A549 (cell line): ENCODE data around the gene SOS2. TPM values are rescaled to one million over a fixed set of nuclear protein-coding genes. Genes with fewer than 3 reads are reported as not detected.

Experiments
- ATAC-seq, 2 experiments: fragments of 200-7000 bp in 1 of 2; fragments of >200 bp in 1 of 2; cut with Nextera tagmentation in 1 of 2; cut with Tn5 transposase in 1 of 2; 3 replicates each; pipeline versions ENCODE4 v1.8.0 to v1.9.1; 2018 to 2020; ENCODE audit warnings: mild to moderate bottlenecking in 1 of 2, moderate library complexity in 1 of 2
- CTCF ChIA-PET: fragments of 300-600 bp; sonication (Branson Sonifier 250); formaldehyde crosslinking; extraction: SDS; loops from one replicate; lab custom pipeline; 2021; ENCODE audit warnings: antibody characterized with exemption, inconsistent platforms; lab: Yijun Ruan, JAX
- POLR2A ChIA-PET: fragments of 350-600 bp; formaldehyde crosslinking; extraction: SDS; loops from one replicate; lab custom pipeline; 2021; ENCODE audit warnings: antibody characterized with exemption, inconsistent platforms; lab: Yijun Ruan, JAX
- DNase-seq, 2 experiments: peaks; one replicate each; pipeline versions ENCODE4 v3.0.0 to v3.0.0-alpha.2; 2011 to 2016; ENCODE audit warnings: low read depth in 1 of 2, low spot score in 1 of 2
- FAIRE-seq: peaks from 2 replicates; lab custom pipeline; 2011; peaks lifted over from hg19 to GRCh38; lab: Jason Lieb, UNC
- H3K27ac ChIP-seq, 2 experiments: fragments of >200 bp; sonication (Bioruptor Twin); formaldehyde crosslinking; 3 replicates each; pipeline ENCODE4 v1.5.1; 2016 to 2017
- H3K4me1 ChIP-seq: fragments of >200 bp; sonication (Bioruptor Twin); formaldehyde crosslinking; 3 replicates; pipeline ENCODE4 v1.6.1; 2016
- H3K4me2 ChIP-seq: fragments of >200 bp; sonication (Bioruptor Twin); formaldehyde crosslinking; 3 replicates; pipeline ENCODE4 v1.6.1; 2016
- H3K4me3 ChIP-seq: fragments of >200 bp; sonication (Bioruptor Twin); formaldehyde crosslinking; 3 replicates; pipeline ENCODE4 v1.5.1; 2016
- H3K9me3 ChIP-seq: fragments of >200 bp; sonication (Bioruptor Twin); formaldehyde crosslinking; 3 replicates; pipeline ENCODE4 v1.6.1; 2016
- BHLHE40 ChIP-seq: IDR thresholded peaks from 2 replicates; pipeline ENCODE4 v1.6.1; 2012; ENCODE audit warnings: low read depth, low read length, inconsistent platforms
- CBX2 ChIP-seq: fragments of 200-600 bp; sonication (generic); IDR thresholded peaks from 2 replicates; pipeline ENCODE4 v1.6.1; 2016; ENCODE audit warnings: low read depth, mild to moderate bottlenecking, borderline replicate concordance
- EHF ChIP-seq: fragments of 250-450 bp; sonication (Bioruptor Pico); IDR thresholded peaks from 2 replicates; pipeline ENCODE4 v1.5.0; 2020; ENCODE audit warnings: mild to moderate bottlenecking
- EP300 ChIP-seq, 2 experiments: fragments of >200 bp; sonication (Bioruptor Twin); formaldehyde crosslinking; IDR thresholded peaks; 2 replicates in 1 of 2; 3 replicates in 1 of 2; pipeline ENCODE4 v1.6.1; 2016 to 2017
- ESRRA ChIP-seq: fragments of 150-350 bp; IDR thresholded peaks from 2 replicates; pipeline ENCODE4 v1.6.1; 2014; ENCODE audit warnings: mild to moderate bottlenecking, low read length, borderline replicate concordance
- FOSL2 ChIP-seq, 2 experiments: fragments of 450-650 bp in 1 of 2; fragments of >200 bp in 1 of 2; sonication (Bioruptor Twin) in 1 of 2; formaldehyde crosslinking; IDR thresholded peaks; 2 replicates each; pipeline versions ENCODE4 v1.5.0 to v1.6.1; 2016 to 2020; ENCODE audit warnings: mild to moderate bottlenecking in 1 of 2, moderate library complexity in 1 of 2
- FOXS1 ChIP-seq: fragments of 250-450 bp; sonication (Bioruptor Pico); IDR thresholded peaks from 2 replicates; pipeline ENCODE4 v1.5.0; 2020; ENCODE audit warnings: mild to moderate bottlenecking, moderate library complexity
- GATA3 ChIP-seq: IDR thresholded peaks from 2 replicates; pipeline ENCODE4 v1.6.1; 2012; ENCODE audit warnings: borderline replicate concordance
- HEYL ChIP-seq: fragments of 250-450 bp; sonication (Bioruptor Pico); IDR thresholded peaks from 2 replicates; pipeline ENCODE4 v1.8.0; 2021; ENCODE audit warnings: mild to moderate bottlenecking, moderate library complexity
- HOXB5 ChIP-seq: fragments of 250-450 bp; sonication (Bioruptor Pico); IDR thresholded peaks from 2 replicates; pipeline ENCODE4 v1.5.0; 2020; ENCODE audit warnings: mild to moderate bottlenecking, moderate library complexity
- JUNB ChIP-seq: fragments of >200 bp; sonication (Bioruptor Twin); formaldehyde crosslinking; IDR thresholded peaks from 2 replicates; pipeline ENCODE4 v1.6.1; 2016
- MAFK ChIP-seq: fragments of 450-650 bp; IDR thresholded peaks from 2 replicates; pipeline ENCODE4 v1.6.1; 2014; ENCODE audit not compliant: partially characterized antibody
- MYC ChIP-seq: IDR thresholded peaks from 2 replicates; pipeline ENCODE4 v1.6.1; 2012; ENCODE audit warnings: mild to moderate bottlenecking, inconsistent platforms, low read length, improper control_type of control experiment, borderline replicate concordance
- NR3C1 ChIP-seq: fragments of >200 bp; sonication (Bioruptor Twin); formaldehyde crosslinking; IDR thresholded peaks from 3 replicates; pipeline ENCODE4 v1.6.1; 2017
- PHF8 ChIP-seq: fragments of 200-600 bp; sonication (generic); IDR thresholded peaks from 2 replicates; pipeline ENCODE4 v1.6.1; 2016; ENCODE audit warnings: low read depth, mild to moderate bottlenecking, antibody characterized with exemption, moderate library complexity, borderline replicate concordance
- RCOR1 ChIP-seq: fragments of 150-350 bp; IDR thresholded peaks from 2 replicates; pipeline ENCODE4 v1.6.1; 2014; ENCODE audit warnings: antibody characterized with exemption, low read length, low read depth
- RFX5 ChIP-seq: fragments of 450-650 bp; IDR thresholded peaks from 2 replicates; pipeline ENCODE4 v1.7.1; 2014; ENCODE audit warnings: antibody characterized with exemption, mild to moderate bottlenecking, moderate library complexity
- RNF2 ChIP-seq: fragments of 200-600 bp; sonication (generic); IDR thresholded peaks from 2 replicates; pipeline ENCODE4 v1.6.1; 2016; ENCODE audit warnings: low read depth, mild to moderate bottlenecking, antibody characterized with exemption, moderate library complexity, borderline replicate concordance
- SMC3 ChIP-seq: fragments of >200 bp; sonication (Bioruptor Twin); formaldehyde crosslinking; IDR thresholded peaks from 3 replicates; pipeline ENCODE4 v1.6.1; 2018; ENCODE audit warnings: inconsistent platforms
- ZFP36 ChIP-seq: fragments of 450-650 bp; IDR thresholded peaks from 2 replicates; pipeline ENCODE4 v1.6.1; 2014; ENCODE audit warnings: borderline replicate concordance; ENCODE audit not compliant: partially characterized antibody
- ZNF302 ChIP-seq: fragments of 250-450 bp; sonication (Bioruptor Pico); IDR thresholded peaks from 2 replicates; pipeline ENCODE4 v1.9.0; 2021; ENCODE audit warnings: inconsistent platforms, mild to moderate bottlenecking, moderate library complexity
- ZSCAN20 ChIP-seq: fragments of 250-450 bp; sonication (Bioruptor Pico); IDR thresholded peaks from 2 replicates; pipeline ENCODE4 v1.8.0; 2022; ENCODE audit warnings: mild to moderate bottlenecking, moderate library complexity
- WGBS: methylation state at CpG from one replicate; pipeline ENCODE4 v1.1.6; 2017; ENCODE audit errors: missing lambda C conversion rate; 5-methylcytosine and 5-hydroxymethylcytosine counted together
- polyA plus RNA-seq, 4 experiments: library from polyadenylated mRNA; depleted of rRNA in 3 of 4; stranded (reverse); fragments of >200 nt; fragmentation: RNase III in 1 of 4; extraction: RNeasy Plus Mini Kit Qiagen cat#74134 plus additional on column Dnase treatment in 1 of 4; gene quantifications; 2 replicates in 3 of 4; 3 replicates in 1 of 4; pipeline ENCODE4 v1.2.3, GENCODE V29; 2011 to 2017
- TF ChIP-seq, protein P1 (sequence below): IDR thresholded peaks from 2 replicates; pipeline ENCODE4 v1.6.1; 2012
- TF ChIP-seq, protein P2 (sequence below): fragments of 200-600 bp; sonication (generic); IDR thresholded peaks from 2 replicates; pipeline ENCODE4 v1.6.1; 2016; ENCODE audit warnings: antibody characterized with exemption, mild to moderate bottlenecking, moderate library complexity
- TF ChIP-seq, protein P3 (sequence below): IDR thresholded peaks from 2 replicates; pipeline ENCODE4 v1.6.1; 2012
- TF ChIP-seq, protein P4 (sequence below): fragments of 450-650 bp; IDR thresholded peaks from 2 replicates; pipeline ENCODE4 v1.6.1; 2014; ENCODE audit warnings: antibody characterized with exemption
- TF ChIP-seq, protein P5 (sequence below): fragments of 250-450 bp; sonication (Bioruptor Pico); IDR thresholded peaks from 2 replicates; pipeline ENCODE4 v1.5.0; 2021; ENCODE audit warnings: mild to moderate bottlenecking, moderate library complexity, borderline replicate concordance
- TF ChIP-seq, protein P6 (sequence below): fragments of >200 bp; sonication (Bioruptor Twin); formaldehyde crosslinking; IDR thresholded peaks from 3 replicates; pipeline ENCODE4 v1.6.1; 2016

Gene SOS2
- polyA plus RNA-seq, 2 of the 4 experiments (the other 2 are of a cell fraction), result 9.6 to 23.0 TPM

DNA sequence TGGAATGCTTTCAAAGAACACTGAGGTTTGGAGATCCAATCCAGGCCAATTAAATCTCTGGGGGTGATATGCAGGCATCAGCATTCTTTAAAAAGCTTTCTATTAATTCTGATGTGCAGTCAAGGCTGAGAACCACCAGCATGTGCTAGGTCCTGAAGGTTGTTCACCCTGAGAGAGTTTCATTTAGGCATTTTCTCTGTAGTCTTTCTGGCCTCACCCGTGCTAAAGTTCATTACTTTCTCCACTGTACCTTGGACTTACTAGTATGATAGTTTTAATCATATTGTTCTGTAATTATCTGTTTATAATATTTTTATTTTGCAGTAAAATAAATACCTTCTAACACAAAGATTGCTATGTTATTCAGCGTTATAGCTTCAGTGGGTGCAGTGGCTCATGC is 32.9 kb downstream of the SOS2 start:
- POLR2A ChIA-PET, result no interaction called here
- no peak for DNase-seq
- ATAC-seq, result no peak
- Histone ChIP-seq H3K27ac (no peak overlapping the region), H3K9me3 (no peaks in the 10 kb centered on the region), H3K4me2 (no peak overlapping the region), H3K4me3 (no peak overlapping the region)
- no peak for FAIRE-seq
- CTCF ChIA-PET, result interaction anchor here (0.5 to 1.0 kb wide), 2 partner anchors 14 to 66 kb away, joined by 3 to 4 read pairs; no protein-coding TSS in a partner anchor
- WGBS, result 91% methylated on average over 2 of the region's 2 CpGs
- no peak for TF ChIP-seq EHF (CRISPR knock-in tag)
- TF ChIP-seq, protein P1, sequence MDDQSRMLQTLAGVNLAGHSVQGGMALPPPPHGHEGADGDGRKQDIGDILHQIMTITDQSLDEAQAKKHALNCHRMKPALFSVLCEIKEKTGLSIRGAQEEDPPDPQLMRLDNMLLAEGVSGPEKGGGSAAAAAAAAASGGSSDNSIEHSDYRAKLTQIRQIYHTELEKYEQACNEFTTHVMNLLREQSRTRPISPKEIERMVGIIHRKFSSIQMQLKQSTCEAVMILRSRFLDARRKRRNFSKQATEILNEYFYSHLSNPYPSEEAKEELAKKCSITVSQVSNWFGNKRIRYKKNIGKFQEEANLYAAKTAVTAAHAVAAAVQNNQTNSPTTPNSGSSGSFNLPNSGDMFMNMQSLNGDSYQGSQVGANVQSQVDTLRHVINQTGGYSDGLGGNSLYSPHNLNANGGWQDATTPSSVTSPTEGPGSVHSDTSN, result no peak
- TF ChIP-seq ZSCAN20 (CRISPR knock-in tag), result no peak
- TF ChIP-seq, protein P2, sequence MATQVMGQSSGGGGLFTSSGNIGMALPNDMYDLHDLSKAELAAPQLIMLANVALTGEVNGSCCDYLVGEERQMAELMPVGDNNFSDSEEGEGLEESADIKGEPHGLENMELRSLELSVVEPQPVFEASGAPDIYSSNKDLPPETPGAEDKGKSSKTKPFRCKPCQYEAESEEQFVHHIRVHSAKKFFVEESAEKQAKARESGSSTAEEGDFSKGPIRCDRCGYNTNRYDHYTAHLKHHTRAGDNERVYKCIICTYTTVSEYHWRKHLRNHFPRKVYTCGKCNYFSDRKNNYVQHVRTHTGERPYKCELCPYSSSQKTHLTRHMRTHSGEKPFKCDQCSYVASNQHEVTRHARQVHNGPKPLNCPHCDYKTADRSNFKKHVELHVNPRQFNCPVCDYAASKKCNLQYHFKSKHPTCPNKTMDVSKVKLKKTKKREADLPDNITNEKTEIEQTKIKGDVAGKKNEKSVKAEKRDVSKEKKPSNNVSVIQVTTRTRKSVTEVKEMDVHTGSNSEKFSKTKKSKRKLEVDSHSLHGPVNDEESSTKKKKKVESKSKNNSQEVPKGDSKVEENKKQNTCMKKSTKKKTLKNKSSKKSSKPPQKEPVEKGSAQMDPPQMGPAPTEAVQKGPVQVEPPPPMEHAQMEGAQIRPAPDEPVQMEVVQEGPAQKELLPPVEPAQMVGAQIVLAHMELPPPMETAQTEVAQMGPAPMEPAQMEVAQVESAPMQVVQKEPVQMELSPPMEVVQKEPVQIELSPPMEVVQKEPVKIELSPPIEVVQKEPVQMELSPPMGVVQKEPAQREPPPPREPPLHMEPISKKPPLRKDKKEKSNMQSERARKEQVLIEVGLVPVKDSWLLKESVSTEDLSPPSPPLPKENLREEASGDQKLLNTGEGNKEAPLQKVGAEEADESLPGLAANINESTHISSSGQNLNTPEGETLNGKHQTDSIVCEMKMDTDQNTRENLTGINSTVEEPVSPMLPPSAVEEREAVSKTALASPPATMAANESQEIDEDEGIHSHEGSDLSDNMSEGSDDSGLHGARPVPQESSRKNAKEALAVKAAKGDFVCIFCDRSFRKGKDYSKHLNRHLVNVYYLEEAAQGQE, result no peak
- no peak for TF ChIP-seq FOXS1
- TF ChIP-seq HEYL (CRISPR knock-in tag), result no peak
- no peak for TF ChIP-seq RFX5
- TF ChIP-seq EP300 (IDR thresholded peaks at IDR 0.05), result no peak
- TF ChIP-seq ESRRA, result no peak
- no peak for TF ChIP-seq RNF2
- TF ChIP-seq, protein P3, sequence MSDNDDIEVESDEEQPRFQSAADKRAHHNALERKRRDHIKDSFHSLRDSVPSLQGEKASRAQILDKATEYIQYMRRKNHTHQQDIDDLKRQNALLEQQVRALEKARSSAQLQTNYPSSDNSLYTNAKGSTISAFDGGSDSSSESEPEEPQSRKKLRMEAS, result no peak
- no peak for TF ChIP-seq MAFK
- TF ChIP-seq, protein P4, sequence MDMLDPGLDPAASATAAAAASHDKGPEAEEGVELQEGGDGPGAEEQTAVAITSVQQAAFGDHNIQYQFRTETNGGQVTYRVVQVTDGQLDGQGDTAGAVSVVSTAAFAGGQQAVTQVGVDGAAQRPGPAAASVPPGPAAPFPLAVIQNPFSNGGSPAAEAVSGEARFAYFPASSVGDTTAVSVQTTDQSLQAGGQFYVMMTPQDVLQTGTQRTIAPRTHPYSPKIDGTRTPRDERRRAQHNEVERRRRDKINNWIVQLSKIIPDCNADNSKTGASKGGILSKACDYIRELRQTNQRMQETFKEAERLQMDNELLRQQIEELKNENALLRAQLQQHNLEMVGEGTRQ, result no peak
- TF ChIP-seq ZNF302, result no peak
- no peak for TF ChIP-seq NR3C1
- no peak for TF ChIP-seq SMC3
- no peak for TF ChIP-seq BHLHE40
- TF ChIP-seq, all 56 proteins: peak for 0
- H3K4me1 ChIP-seq, result no peaks in the 10 kb centered on the region

DNA sequence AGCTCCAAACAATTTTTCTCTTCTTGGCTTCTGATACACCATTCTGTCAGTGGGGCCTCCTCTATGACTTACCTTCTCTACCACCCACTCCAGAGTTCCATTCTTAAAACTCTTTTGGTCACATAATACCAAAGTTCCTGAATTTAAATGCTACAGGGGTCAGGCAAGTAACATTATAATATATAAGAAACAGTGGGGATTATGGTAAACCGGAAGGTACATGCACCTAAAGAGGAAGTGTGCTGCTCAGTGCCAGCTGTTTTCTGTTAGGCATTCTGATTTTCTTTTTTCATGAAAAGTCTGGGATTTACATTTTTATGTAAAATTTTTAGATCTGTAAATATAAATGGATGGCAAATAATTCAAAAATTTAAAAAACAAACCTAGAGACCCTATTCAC is 39.9 kb downstream of the SOS2 start:
- 90% methylated on average over 1 of the region's 1 CpG for WGBS
- no peak for TF ChIP-seq MAFK
- TF ChIP-seq BHLHE40, result no peak
- TF ChIP-seq CBX2, result no peak
- TF ChIP-seq ZFP36, result no peak
- TF ChIP-seq, protein P5, sequence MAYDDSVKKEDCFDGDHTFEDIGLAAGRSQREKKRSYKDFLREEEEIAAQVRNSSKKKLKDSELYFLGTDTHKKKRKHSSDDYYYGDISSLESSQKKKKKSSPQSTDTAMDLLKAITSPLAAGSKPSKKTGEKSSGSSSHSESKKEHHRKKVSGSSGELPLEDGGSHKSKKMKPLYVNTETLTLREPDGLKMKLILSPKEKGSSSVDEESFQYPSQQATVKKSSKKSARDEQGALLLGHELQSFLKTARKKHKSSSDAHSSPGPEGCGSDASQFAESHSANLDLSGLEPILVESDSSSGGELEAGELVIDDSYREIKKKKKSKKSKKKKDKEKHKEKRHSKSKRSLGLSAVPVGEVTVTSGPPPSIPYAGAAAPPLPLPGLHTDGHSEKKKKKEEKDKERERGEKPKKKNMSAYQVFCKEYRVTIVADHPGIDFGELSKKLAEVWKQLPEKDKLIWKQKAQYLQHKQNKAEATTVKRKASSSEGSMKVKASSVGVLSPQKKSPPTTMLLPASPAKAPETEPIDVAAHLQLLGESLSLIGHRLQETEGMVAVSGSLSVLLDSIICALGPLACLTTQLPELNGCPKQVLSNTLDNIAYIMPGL (CRISPR knock-in tag), result no peak
- no peak for TF ChIP-seq JUNB
- no peak for TF ChIP-seq GATA3
- TF ChIP-seq FOXS1, result no peak
- no peak for TF ChIP-seq RCOR1
- TF ChIP-seq, protein P4, result no peak
- no peak for TF ChIP-seq FOSL2 (IDR thresholded peaks at IDR 0.05)
- TF ChIP-seq FOSL2 (CRISPR knock-in tag; IDR thresholded peaks at IDR 0.05), result no peak
- no peak for TF ChIP-seq NR3C1
- no peak for TF ChIP-seq HOXB5 (CRISPR knock-in tag)
- no peak for TF ChIP-seq PHF8
- TF ChIP-seq, protein P6, sequence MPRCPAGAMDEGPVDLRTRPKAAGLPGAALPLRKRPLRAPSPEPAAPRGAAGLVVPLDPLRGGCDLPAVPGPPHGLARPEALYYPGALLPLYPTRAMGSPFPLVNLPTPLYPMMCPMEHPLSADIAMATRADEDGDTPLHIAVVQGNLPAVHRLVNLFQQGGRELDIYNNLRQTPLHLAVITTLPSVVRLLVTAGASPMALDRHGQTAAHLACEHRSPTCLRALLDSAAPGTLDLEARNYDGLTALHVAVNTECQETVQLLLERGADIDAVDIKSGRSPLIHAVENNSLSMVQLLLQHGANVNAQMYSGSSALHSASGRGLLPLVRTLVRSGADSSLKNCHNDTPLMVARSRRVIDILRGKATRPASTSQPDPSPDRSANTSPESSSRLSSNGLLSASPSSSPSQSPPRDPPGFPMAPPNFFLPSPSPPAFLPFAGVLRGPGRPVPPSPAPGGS, result no peak
- TF ChIP-seq MYC, result no peak

More for the DNA sequence above, 39.9 kb downstream of the SOS2 start:
- Histone ChIP-seq H3K4me1 (no peaks in the 10 kb centered on the region), H3K27ac (no peak overlapping the region), H3K4me3 (no peak overlapping the region), H3K4me2 (no peak overlapping the region), H3K9me3 (no peaks in the 10 kb centered on the region)
- ChIA-PET POLR2A (no interaction called here), CTCF (interaction anchor here (0.6 kb wide), 1 partner anchor 164 kb away, joined by 3 read pairs; no protein-coding TSS in a partner anchor)
- FAIRE-seq, result no peak
- DNase-seq, result no peak
- ATAC-seq, result no peak
